Measurements from ENCODE around the gene DSE.
A peak's percentile ranks its signal among the peaks of the same experiment; 100 is the strongest.

The DSE gene

GRCh38 chr6:116402108-116402937 is 31.6 kb downstream of the DSE start:
- DNase-seq (ENCODE audit: low spot score in 2 of 2) (no peak), ATAC-seq (ENCODE audit: low read depth) (no peak)
- Mint-ChIP-seq H3K27ac (no peak overlapping the region), H3K27me3 (no peaks in the 10 kb centered on the region), H3K4me3 (no peak overlapping the region), H3K4me1 (peaks cover 24% of the 10 kb centered on the region), H3K36me3 (peaks cover 5% of the 10 kb centered on the region), H3K9me3 (no peaks in the 10 kb centered on the region)

- Mint-ChIP-seq H3K27ac (no peak overlapping the region), H3K4me1 (peaks cover 31% of the 10 kb centered on the region), H3K4me3 (no peak overlapping the region), H3K27me3 (no peaks in the 10 kb centered on the region), H3K36me3 (peaks cover 5% of the 10 kb centered on the region), H3K9me3 (no peaks in the 10 kb centered on the region)
- DNase-seq (ENCODE audit: low spot score in 2 of 2), result no peak
- no peak for ATAC-seq (ENCODE audit: low read depth)
These were observed 32.5 kb downstream of the DSE start for GRCh38 chr6:116403205-116403604.

- no peak for DNase-seq (ENCODE audit: low spot score in 2 of 2)
- H3K4me1 Mint-ChIP-seq, result peaks cover 35% of the 10 kb centered on the region
- no peak overlapping the region for H3K4me3 Mint-ChIP-seq
These were observed 33.9 kb downstream of the DSE start for GRCh38 chr6:116404696-116405095.

GRCh38 chr6:116405138-116405537 is 34.4 kb downstream of the DSE start:
- H3K27me3 Mint-ChIP-seq, result no peaks in the 10 kb centered on the region
- peak; percentile 16 to 44 for DNase-seq (ENCODE audit: low spot score in 2 of 2)
- peak overlapping the region; percentile 84 for H3K27ac Mint-ChIP-seq
- peak; percentile 64 for ATAC-seq (ENCODE audit: low read depth)
- peaks cover 2% of the 10 kb centered on the region for H3K36me3 Mint-ChIP-seq
- peaks cover 36% of the 10 kb centered on the region for H3K4me1 Mint-ChIP-seq
- no peaks in the 10 kb centered on the region for H3K9me3 Mint-ChIP-seq
- peak overlapping the region; percentile 18 for H3K4me3 Mint-ChIP-seq

More at GRCh38 chr6:116404696-116405095, 33.9 kb downstream of the DSE start:
- no peaks in the 10 kb centered on the region for H3K9me3 Mint-ChIP-seq
- peak overlapping the region; percentile 84 for H3K27ac Mint-ChIP-seq
- no peaks in the 10 kb centered on the region for H3K27me3 Mint-ChIP-seq
- peaks cover 3% of the 10 kb centered on the region for H3K36me3 Mint-ChIP-seq
- ATAC-seq (ENCODE audit: low read depth), result no peak

GRCh38 chr6:116405652-116406356 is 35.1 kb downstream of the DSE start:
- Mint-ChIP-seq H3K9me3 (no peaks in the 10 kb centered on the region), H3K4me1 (peaks cover 41% of the 10 kb centered on the region), H3K36me3 (peaks cover 2% of the 10 kb centered on the region), H3K4me3 (peak overlapping the region; percentile 18), H3K27me3 (no peaks in the 10 kb centered on the region), H3K27ac (peak overlapping the region; percentile 84)
- ATAC-seq (ENCODE audit: low read depth) (no peak), DNase-seq (ENCODE audit: low spot score in 2 of 2) (no peak)

- Mint-ChIP-seq H3K4me3 (peak overlapping the region; percentile 12), H3K4me1 (peaks cover 46% of the 10 kb centered on the region), H3K27me3 (no peaks in the 10 kb centered on the region), H3K36me3 (peaks cover 2% of the 10 kb centered on the region), H3K27ac (peak overlapping the region; percentile 84), H3K9me3 (no peaks in the 10 kb centered on the region)
- DNase-seq (ENCODE audit: low spot score in 2 of 2) (no peak), ATAC-seq (ENCODE audit: low read depth) (no peak)
These were observed 36.1 kb downstream of the DSE start for GRCh38 chr6:116406678-116407345.

- no peak for ATAC-seq (ENCODE audit: low read depth)
- no peaks in the 10 kb centered on the region for H3K27me3 Mint-ChIP-seq
- peaks cover 3% of the 10 kb centered on the region for H3K36me3 Mint-ChIP-seq
- H3K27ac Mint-ChIP-seq, result peak overlapping the region; percentile 26
- peaks cover 53% of the 10 kb centered on the region for H3K4me1 Mint-ChIP-seq
- no peak for DNase-seq (ENCODE audit: low spot score in 2 of 2)
- H3K9me3 Mint-ChIP-seq, result no peaks in the 10 kb centered on the region
- peak overlapping the region; percentile 40 for H3K4me3 Mint-ChIP-seq
These were observed 37.7 kb downstream of the DSE start for GRCh38 chr6:116408491-116408890.

GRCh38 chr6:116409756-116410155 is 39.0 kb downstream of the DSE start:
- Mint-ChIP-seq H3K27ac (peak overlapping the region; percentile 19), H3K4me3 (no peak overlapping the region)
- peak; percentile 28 to 60 for DNase-seq (ENCODE audit: low spot score in 2 of 2)

GRCh38 chr6:116411284-116411623 is 40.5 kb downstream of the DSE start:
- no peaks in the 10 kb centered on the region for H3K9me3 Mint-ChIP-seq
- peaks cover 44% of the 10 kb centered on the region for H3K4me1 Mint-ChIP-seq
- no peak overlapping the region for H3K4me3 Mint-ChIP-seq
- H3K36me3 Mint-ChIP-seq, result peaks cover 11% of the 10 kb centered on the region
- H3K27me3 Mint-ChIP-seq, result no peaks in the 10 kb centered on the region
- H3K27ac Mint-ChIP-seq, result peak overlapping the region; percentile 19
- ATAC-seq (ENCODE audit: low read depth), result no peak
- DNase-seq (ENCODE audit: low spot score in 2 of 2), result no peak

More at GRCh38 chr6:116409756-116410155, 39.0 kb downstream of the DSE start:
- Mint-ChIP-seq H3K27me3 (no peaks in the 10 kb centered on the region), H3K36me3 (peaks cover 3% of the 10 kb centered on the region), H3K9me3 (no peaks in the 10 kb centered on the region), H3K4me1 (peaks cover 48% of the 10 kb centered on the region)
- peak; percentile 86 for ATAC-seq (ENCODE audit: low read depth)

- no peak for DNase-seq (ENCODE audit: low spot score in 2 of 2)
- no peak for ATAC-seq (ENCODE audit: low read depth)
- Mint-ChIP-seq H3K36me3 (peaks cover 9% of the 10 kb centered on the region), H3K9me3 (no peaks in the 10 kb centered on the region), H3K27me3 (no peaks in the 10 kb centered on the region), H3K27ac (peak overlapping the region; percentile 19), H3K4me1 (peaks cover 36% of the 10 kb centered on the region), H3K4me3 (no peak overlapping the region)
These were observed 41.5 kb downstream of the DSE start for GRCh38 chr6:116412270-116412669.

- Mint-ChIP-seq H3K27me3 (no peaks in the 10 kb centered on the region), H3K9me3 (no peaks in the 10 kb centered on the region), H3K36me3 (peaks cover 11% of the 10 kb centered on the region), H3K27ac (no peak overlapping the region), H3K4me1 (peaks cover 27% of the 10 kb centered on the region), H3K4me3 (no peak overlapping the region)
- ATAC-seq (ENCODE audit: low read depth) (no peak), DNase-seq (ENCODE audit: low spot score in 2 of 2) (no peak)
These were observed 42.6 kb downstream of the DSE start for GRCh38 chr6:116413357-116413756.

GRCh38 chr6:116417661-116418060 is 46.9 kb downstream of the DSE start:
- ATAC-seq (ENCODE audit: low read depth) (no peak), DNase-seq (ENCODE audit: low spot score in 2 of 2) (no peak)
- Mint-ChIP-seq H3K36me3 (peaks cover 9% of the 10 kb centered on the region), H3K27me3 (no peaks in the 10 kb centered on the region), H3K4me1 (peaks cover 10% of the 10 kb centered on the region), H3K9me3 (no peaks in the 10 kb centered on the region), H3K4me3 (no peak overlapping the region), H3K27ac (no peak overlapping the region)

GRCh38 chr6:116419069-116419786 is 48.5 kb downstream of the DSE start:
- Mint-ChIP-seq H3K4me3 (no peak overlapping the region), H3K36me3 (peaks cover 9% of the 10 kb centered on the region), H3K4me1 (peaks cover 7% of the 10 kb centered on the region), H3K9me3 (no peaks in the 10 kb centered on the region), H3K27ac (no peak overlapping the region), H3K27me3 (no peaks in the 10 kb centered on the region)
- ATAC-seq (ENCODE audit: low read depth) (no peak), DNase-seq (ENCODE audit: low spot score in 2 of 2) (no peak)

Measured in memory B cell (primary cell).